ENCODE results near the gene RHEBL1. TPM values are rescaled to one million over a fixed set of nuclear protein-coding genes. Genes with fewer than 3 reads are reported as not detected.
A peak's percentile ranks its signal among the peaks of the same experiment; 100 is the strongest.

The RHEBL1 gene
- total RNA-seq, 1 experiment from 2014 or later, result 1.3 TPM

DNA sequence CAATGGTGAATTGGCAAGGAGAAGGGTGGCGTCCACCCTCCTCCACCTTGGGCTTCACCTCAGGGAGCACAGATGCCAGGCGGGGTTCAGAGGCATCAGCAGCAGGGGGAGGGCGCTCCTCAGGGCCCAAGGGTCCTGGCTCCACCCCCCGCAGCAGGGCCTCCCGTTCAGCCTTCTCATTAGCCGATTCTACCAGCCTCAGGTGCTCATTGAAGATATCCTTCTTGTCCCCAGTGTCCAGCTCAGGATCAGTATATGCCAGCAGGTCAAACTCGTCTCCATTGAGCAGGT, 31.9 kb downstream of the RHEBL1 start:
- POLR2A ChIA-PET (ENCODE audit: low non-redundant PET), result no interaction called here
- H3K27me3 ChIP-seq (replicated peaks; ENCODE audit: insufficient read depth, low read depth, low read length, poor library complexity), result no peaks in the 10 kb centered on the region
- peaks cover 96% of the 10 kb centered on the region for H3K36me3 ChIP-seq (ENCODE audit: insufficient read depth, low read length, poor library complexity, severe bottlenecking)
- CTCF ChIA-PET, result interaction anchor here (0.6 kb wide), 1 partner anchor 272 kb away, joined by 3 read pairs; no protein-coding TSS in a partner anchor
- no peaks in the 10 kb centered on the region for H3K9me3 ChIP-seq (ENCODE audit: low read depth, low read length, poor library complexity, severe bottlenecking)
- TF ChIP-seq, protein P1, sequence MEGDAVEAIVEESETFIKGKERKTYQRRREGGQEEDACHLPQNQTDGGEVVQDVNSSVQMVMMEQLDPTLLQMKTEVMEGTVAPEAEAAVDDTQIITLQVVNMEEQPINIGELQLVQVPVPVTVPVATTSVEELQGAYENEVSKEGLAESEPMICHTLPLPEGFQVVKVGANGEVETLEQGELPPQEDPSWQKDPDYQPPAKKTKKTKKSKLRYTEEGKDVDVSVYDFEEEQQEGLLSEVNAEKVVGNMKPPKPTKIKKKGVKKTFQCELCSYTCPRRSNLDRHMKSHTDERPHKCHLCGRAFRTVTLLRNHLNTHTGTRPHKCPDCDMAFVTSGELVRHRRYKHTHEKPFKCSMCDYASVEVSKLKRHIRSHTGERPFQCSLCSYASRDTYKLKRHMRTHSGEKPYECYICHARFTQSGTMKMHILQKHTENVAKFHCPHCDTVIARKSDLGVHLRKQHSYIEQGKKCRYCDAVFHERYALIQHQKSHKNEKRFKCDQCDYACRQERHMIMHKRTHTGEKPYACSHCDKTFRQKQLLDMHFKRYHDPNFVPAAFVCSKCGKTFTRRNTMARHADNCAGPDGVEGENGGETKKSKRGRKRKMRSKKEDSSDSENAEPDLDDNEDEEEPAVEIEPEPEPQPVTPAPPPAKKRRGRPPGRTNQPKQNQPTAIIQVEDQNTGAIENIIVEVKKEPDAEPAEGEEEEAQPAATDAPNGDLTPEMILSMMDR (conservative IDR thresholded peaks at IDR 0.05; ENCODE audit: low read depth, low read length), result no peak
- no peak for TF ChIP-seq EZH2 (IDR thresholded peaks at IDR 0.05; ENCODE audit: borderline replicate concordance, low read depth, low read length, poor library complexity, severe bottlenecking)
- intact Hi-C loops (cut with micrococcal nuclease; ENCODE audit: unreplicated experiment), result no loop called here
- no peaks in the 10 kb centered on the region for H3K4me1 ChIP-seq (ENCODE audit: insufficient read depth, low read length, poor library complexity, severe bottlenecking)
- H3K4me3 ChIP-seq (ENCODE audit: low read depth, low read length, poor library complexity, severe bottlenecking), result no peak overlapping the region
- BruUV-seq (replicated peaks), result TSS peak; percentile 14
- no peak overlapping the region for H3K27ac ChIP-seq (ENCODE audit: low read depth, low read length, poor library complexity, severe bottlenecking)
- DNase-seq (ENCODE audit: low spot score), result no peak

DNA sequence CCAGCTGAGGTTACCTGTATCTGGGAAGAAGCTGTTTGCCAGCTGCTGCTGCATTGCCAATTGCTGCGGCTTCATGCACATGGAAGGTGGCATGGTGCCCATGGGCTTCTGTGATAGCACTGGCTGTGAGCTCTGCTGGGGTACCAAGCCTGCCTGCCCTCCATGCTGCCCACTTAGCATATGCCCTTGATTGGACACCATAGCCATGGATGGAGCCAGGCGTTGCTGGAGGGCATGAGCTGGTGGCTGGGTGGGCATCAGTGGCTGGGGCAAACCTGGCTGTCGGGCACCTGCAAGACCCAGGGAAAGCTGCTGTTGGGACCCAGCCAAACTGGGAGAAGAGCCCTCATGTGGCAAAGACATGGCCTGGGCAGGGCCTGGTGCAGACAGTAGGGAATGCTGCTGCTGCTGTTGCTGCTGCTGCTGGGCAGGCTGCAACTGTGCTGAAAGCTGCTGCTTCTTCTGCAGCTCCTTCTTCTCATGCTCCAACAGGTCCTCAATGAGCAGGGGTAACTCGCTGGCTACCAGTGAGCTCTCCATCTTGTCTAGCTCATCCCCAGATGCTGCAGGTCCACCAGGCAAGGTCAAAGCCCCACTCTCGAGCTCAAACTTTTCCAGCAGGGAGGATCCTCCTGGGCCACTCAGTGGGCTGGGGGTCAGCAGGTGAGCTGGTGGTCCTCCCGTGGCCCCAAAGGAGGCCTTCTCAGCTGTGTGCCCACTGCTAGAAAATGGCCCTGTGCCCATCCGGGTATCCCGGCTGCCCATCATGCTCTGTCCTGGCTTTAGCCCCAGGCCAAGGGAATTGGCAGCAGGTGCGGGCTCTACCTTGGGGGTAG, 32.5 kb downstream of the RHEBL1 start:
- BruUV-seq (replicated peaks), result no TSS peak
- Histone ChIP-seq H3K9me3 (ENCODE audit: low read depth, low read length, poor library complexity, severe bottlenecking) (no peaks in the 10 kb centered on the region), H3K27ac (ENCODE audit: low read depth, low read length, poor library complexity, severe bottlenecking) (no peak overlapping the region), H3K27me3 (replicated peaks; ENCODE audit: insufficient read depth, low read depth, low read length, poor library complexity) (no peaks in the 10 kb centered on the region), H3K36me3 (ENCODE audit: insufficient read depth, low read length, poor library complexity, severe bottlenecking) (peaks cover 96% of the 10 kb centered on the region), H3K4me3 (ENCODE audit: low read depth, low read length, poor library complexity, severe bottlenecking) (no peak overlapping the region), H3K4me1 (ENCODE audit: insufficient read depth, low read length, poor library complexity, severe bottlenecking) (no peaks in the 10 kb centered on the region)
- intact Hi-C loops (cut with micrococcal nuclease; ENCODE audit: unreplicated experiment), result no loop called here
- DNase-seq (ENCODE audit: low spot score), result no peak
- ChIA-PET POLR2A (ENCODE audit: low non-redundant PET) (no interaction called here), CTCF (interaction anchor here (0.6 kb wide), 1 partner anchor 272 kb away, joined by 3 read pairs; no protein-coding TSS in a partner anchor)
- no peak for TF ChIP-seq EZH2 (IDR thresholded peaks at IDR 0.05; ENCODE audit: borderline replicate concordance, low read depth, low read length, poor library complexity, severe bottlenecking)
- TF ChIP-seq, protein P1 (conservative IDR thresholded peaks at IDR 0.05; ENCODE audit: low read depth, low read length), result no peak

DNA sequence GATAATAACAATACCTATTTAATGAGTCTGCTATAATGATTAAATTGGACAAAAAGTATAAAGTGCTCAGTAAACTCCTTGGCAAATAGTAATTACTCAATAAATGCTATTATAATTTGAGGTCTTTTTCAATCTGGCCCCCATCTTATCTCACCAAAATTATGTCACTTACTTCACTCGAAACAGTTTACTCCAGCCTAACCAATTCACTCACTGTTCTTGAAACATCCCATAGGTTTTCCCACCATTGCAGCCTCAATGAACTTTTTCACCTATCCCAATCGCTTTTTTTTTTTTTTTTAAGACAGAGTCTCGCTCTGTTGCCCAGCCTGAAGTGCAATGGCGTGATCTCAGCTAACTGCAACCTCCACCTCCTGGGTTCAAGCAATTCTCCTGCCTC, 33.8 kb downstream of the RHEBL1 start:
- DNase-seq (ENCODE audit: low spot score), result no peak
- ChIA-PET POLR2A (ENCODE audit: low non-redundant PET) (interaction anchor here (0.6 kb wide), 1 partner anchor 11 kb away, joined by 7 read pairs; no protein-coding TSS in a partner anchor), CTCF (no interaction called here)
- Histone ChIP-seq H3K4me1 (ENCODE audit: insufficient read depth, low read length, poor library complexity, severe bottlenecking) (no peaks in the 10 kb centered on the region), H3K9me3 (ENCODE audit: low read depth, low read length, poor library complexity, severe bottlenecking) (no peaks in the 10 kb centered on the region), H3K27me3 (replicated peaks; ENCODE audit: insufficient read depth, low read depth, low read length, poor library complexity) (no peaks in the 10 kb centered on the region), H3K4me3 (ENCODE audit: low read depth, low read length, poor library complexity, severe bottlenecking) (no peak overlapping the region), H3K27ac (ENCODE audit: low read depth, low read length, poor library complexity, severe bottlenecking) (no peak overlapping the region), H3K36me3 (ENCODE audit: insufficient read depth, low read length, poor library complexity, severe bottlenecking) (peaks cover 96% of the 10 kb centered on the region)
- no peak for TF ChIP-seq EZH2 (IDR thresholded peaks at IDR 0.05; ENCODE audit: borderline replicate concordance, low read depth, low read length, poor library complexity, severe bottlenecking)
- TF ChIP-seq, protein P1 (conservative IDR thresholded peaks at IDR 0.05; ENCODE audit: low read depth, low read length), result no peak
- intact Hi-C loops (cut with micrococcal nuclease; ENCODE audit: unreplicated experiment), result no loop called here
- BruUV-seq (replicated peaks), result no TSS peak

Data from A673 (cell line).